Neural cell (in vitro differentiated cells): ENCODE results near the gene SLC22A5.

ENCODE experiments used
- CTCF ChIP-seq: fragments of 450-650 bp; IDR thresholded peaks from 2 replicates; pipeline ENCODE4 v1.5.1; 2014; ENCODE audit warnings: antibody characterized with exemption, mild to moderate bottlenecking, moderate library complexity; ENCODE audit not compliant: poor library complexity, severe bottlenecking
- EZH2 ChIP-seq: fragments of 200-600, 300-800 bp; shearing (Covaris generic), sonication (generic); IDR thresholded peaks from 2 replicates; pipeline ENCODE4 v1.6.1; 2014; ENCODE audit warnings: antibody characterized with exemption, low read length, borderline replicate concordance, mild to moderate bottlenecking; ENCODE audit not compliant: insufficient read depth, poor library complexity, severe bottlenecking
- MXI1 ChIP-seq: fragments of 450-650 bp; conservative IDR thresholded peaks from 2 replicates; pipeline ENCODE4 v1.6.1; 2014; ENCODE audit warnings: antibody characterized with exemption, mild to moderate bottlenecking; ENCODE audit not compliant: poor library complexity, severe bottlenecking
- RAD21 ChIP-seq: fragments of 450-650 bp; conservative IDR thresholded peaks from 2 replicates; pipeline ENCODE4 v1.6.1; 2014; ENCODE audit warnings: antibody characterized with exemption, mild to moderate bottlenecking, moderate library complexity
- REST ChIP-seq: IDR thresholded peaks from 2 replicates; pipeline ENCODE4 v1.6.1; 2012; ENCODE audit warnings: borderline replicate concordance
- SMC3 ChIP-seq: fragments of 450-650 bp; conservative IDR thresholded peaks from 2 replicates; pipeline ENCODE4 v1.6.1; 2014; ENCODE audit warnings: antibody characterized with exemption, mild to moderate bottlenecking, moderate library complexity; ENCODE audit not compliant: poor library complexity
- TAF1 ChIP-seq: IDR thresholded peaks from 2 replicates; pipeline ENCODE4 v1.6.1; 2012; ENCODE audit warnings: low read depth

GRCh38 chr5:132322266-132322665 is 47.2 kb upstream of the SLC22A5 start:
- TF ChIP-seq CTCF (no peak), TAF1 (no peak), MXI1 (no peak), EZH2 (no peak), SMC3 (no peak), RAD21 (no peak), REST (no peak)
